GM06990 (cell line): Measurements from ENCODE around the gene HLA-G.

ENCODE experiments used
- DNase-seq: peaks from one replicate; pipeline ENCODE4 v3.0.0-alpha.2; 2011; ENCODE audit not compliant: insufficient read length; ENCODE audit errors: extremely low read depth
- H3K27me3 ChIP-seq: replicated peaks from 2 replicates; pipeline ENCODE4 v1.6.0; 2011; ENCODE audit warnings: low read length; ENCODE audit not compliant: control insufficient read depth, insufficient read depth
- H3K36me3 ChIP-seq: 2 replicates; pipeline ENCODE4 v1.5.1; 2011; ENCODE audit warnings: low read length; ENCODE audit not compliant: control insufficient read depth, insufficient read depth
- H3K4me3 ChIP-seq: replicated peaks from 2 replicates; pipeline ENCODE4 v1.5.1; 2011; ENCODE audit warnings: low read depth, mild to moderate bottlenecking, control low read depth, low read length
- CTCF ChIP-seq: IDR thresholded peaks from 2 replicates; pipeline ENCODE4 v1.5.1; 2011; ENCODE audit warnings: low read length, control low read depth, mild to moderate bottlenecking, inconsistent platforms; ENCODE audit not compliant: insufficient read depth, poor library complexity, severe bottlenecking

Gene HLA-G

GRCh38 chr6:29845405-29846006 lies 17.9 kb downstream of the HLA-G start:
- H3K36me3 ChIP-seq = no peaks in the 10 kb centered on the region
- no peak for DNase-seq
- H3K27me3 ChIP-seq = no peaks in the 10 kb centered on the region
- H3K4me3 ChIP-seq = no peak overlapping the region
- TF ChIP-seq CTCF = no peak

- Histone ChIP-seq H3K36me3 (no peaks in the 10 kb centered on the region), H3K27me3 (no peaks in the 10 kb centered on the region), H3K4me3 (no peak overlapping the region)
- DNase-seq = peak; percentile 35
- TF ChIP-seq CTCF = peak; percentile 86
These were observed 20.4 kb downstream of the HLA-G start for GRCh38 chr6:29847871-29848630.

- no peak overlapping the region for H3K4me3 ChIP-seq
- TF ChIP-seq CTCF = no peak
These were observed 22.5 kb downstream of the HLA-G start for GRCh38 chr6:29850011-29850553.

GRCh38 chr6:29851190-29851589 lies 23.6 kb downstream of the HLA-G start:
- Histone ChIP-seq H3K36me3 (no peaks in the 10 kb centered on the region), H3K4me3 (no peak overlapping the region), H3K27me3 (no peaks in the 10 kb centered on the region; the same call in 1 of the 2 replicates)
- DNase-seq = no peak
- TF ChIP-seq CTCF = no peak

More at GRCh38 chr6:29850011-29850553, 22.5 kb downstream of the HLA-G start:
- no peaks in the 10 kb centered on the region for H3K36me3 ChIP-seq
- no peak for DNase-seq
- H3K27me3 ChIP-seq = no peaks in the 10 kb centered on the region; the same call in 1 of the 2 replicates

- no peak for DNase-seq
- no peak for TF ChIP-seq CTCF
- Histone ChIP-seq H3K27me3 (no peaks in the 10 kb centered on the region; the same call in 1 of the 2 replicates), H3K4me3 (no peak overlapping the region), H3K36me3 (no peaks in the 10 kb centered on the region)
These were observed 25.6 kb downstream of the HLA-G start for GRCh38 chr6:29853245-29853644.
